ENCODE measurements around the gene EMILIN1.

The EMILIN1 gene

DNA sequence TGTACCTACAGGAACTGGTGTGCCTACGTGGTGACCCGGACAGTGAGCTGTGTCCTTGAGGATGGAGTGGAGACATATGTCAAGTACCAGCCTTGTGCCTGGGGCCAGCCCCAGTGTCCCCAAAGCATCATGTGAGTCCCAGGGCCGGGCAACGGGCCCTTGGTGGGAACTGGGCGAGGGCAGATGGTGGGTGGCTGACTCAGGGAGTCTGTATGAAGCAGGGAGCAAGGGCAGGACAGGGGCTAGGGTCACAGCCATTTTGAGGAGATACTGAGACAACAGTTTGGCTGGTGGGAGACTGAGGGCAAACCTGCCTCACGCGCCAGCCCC lies 1.7 kb downstream of the EMILIN1 start:
- Histone ChIP-seq H3K4me1 (ENCODE audit: control insufficient read depth, low read length) (peaks cover 54% of the 10 kb centered on the region), H3K4me3 (ENCODE audit: low read length) (no peak overlapping the region)

DNA sequence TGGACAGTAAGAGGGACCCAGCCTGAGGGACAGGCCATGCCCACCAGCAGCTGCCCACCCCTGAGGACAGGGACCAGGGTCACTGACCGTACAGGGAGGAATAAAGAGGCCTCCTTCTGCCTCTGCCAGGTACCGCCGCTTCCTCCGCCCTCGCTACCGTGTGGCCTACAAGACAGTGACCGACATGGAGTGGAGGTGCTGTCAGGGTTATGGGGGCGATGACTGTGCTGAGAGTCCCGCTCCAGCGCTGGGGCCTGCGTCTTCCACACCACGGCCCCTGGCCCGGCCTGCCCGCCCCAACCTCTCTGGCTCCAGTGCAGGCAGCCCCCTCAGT lies 2.2 kb downstream of the EMILIN1 start:
- no peaks in the 10 kb centered on the region for H3K36me3 ChIP-seq (ENCODE audit: control insufficient read depth, low read length)
- H3K4me1 ChIP-seq (ENCODE audit: control insufficient read depth, low read length) = peaks cover 53% of the 10 kb centered on the region
- H3K27ac ChIP-seq (ENCODE audit: low read depth, low read length) = no peak overlapping the region
- H3K4me3 ChIP-seq (ENCODE audit: low read length) = peak overlapping the region; percentile 15; the same call in 1 of the 2 replicates
- peaks cover 8% of the 10 kb centered on the region for H3F3A ChIP-seq (ENCODE audit: control insufficient read depth, insufficient read depth)
- peak overlapping the region; percentile 93 for H3K4me2 ChIP-seq (ENCODE audit: low read length)
- H3K9me3 ChIP-seq (ENCODE audit: control insufficient read depth, insufficient read depth, low read length) = no peaks in the 10 kb centered on the region
- no peaks in the 10 kb centered on the region for H3K79me2 ChIP-seq (ENCODE audit: control insufficient read depth, low read length)
- no peaks in the 10 kb centered on the region for H4K20me1 ChIP-seq (ENCODE audit: control insufficient read depth, insufficient read depth, low read depth, low read length)
- no peaks in the 10 kb centered on the region for H3K27me3 ChIP-seq (ENCODE audit: control insufficient read depth, low read length)
- no peaks in the 10 kb centered on the region for H3K9me2 ChIP-seq (replicated peaks; ENCODE audit: control insufficient read depth, low read length)
- TF ChIP-seq, protein P1, sequence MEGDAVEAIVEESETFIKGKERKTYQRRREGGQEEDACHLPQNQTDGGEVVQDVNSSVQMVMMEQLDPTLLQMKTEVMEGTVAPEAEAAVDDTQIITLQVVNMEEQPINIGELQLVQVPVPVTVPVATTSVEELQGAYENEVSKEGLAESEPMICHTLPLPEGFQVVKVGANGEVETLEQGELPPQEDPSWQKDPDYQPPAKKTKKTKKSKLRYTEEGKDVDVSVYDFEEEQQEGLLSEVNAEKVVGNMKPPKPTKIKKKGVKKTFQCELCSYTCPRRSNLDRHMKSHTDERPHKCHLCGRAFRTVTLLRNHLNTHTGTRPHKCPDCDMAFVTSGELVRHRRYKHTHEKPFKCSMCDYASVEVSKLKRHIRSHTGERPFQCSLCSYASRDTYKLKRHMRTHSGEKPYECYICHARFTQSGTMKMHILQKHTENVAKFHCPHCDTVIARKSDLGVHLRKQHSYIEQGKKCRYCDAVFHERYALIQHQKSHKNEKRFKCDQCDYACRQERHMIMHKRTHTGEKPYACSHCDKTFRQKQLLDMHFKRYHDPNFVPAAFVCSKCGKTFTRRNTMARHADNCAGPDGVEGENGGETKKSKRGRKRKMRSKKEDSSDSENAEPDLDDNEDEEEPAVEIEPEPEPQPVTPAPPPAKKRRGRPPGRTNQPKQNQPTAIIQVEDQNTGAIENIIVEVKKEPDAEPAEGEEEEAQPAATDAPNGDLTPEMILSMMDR (IDR thresholded peaks at IDR 0.05; ENCODE audit: low read depth, low read length, poor library complexity, severe bottlenecking) = no peak
- no peak for TF ChIP-seq EZH2phosphoT487 (IDR thresholded peaks at IDR 0.05; ENCODE audit: borderline replicate concordance, low read length)

More for the DNA sequence above, 1.7 kb downstream of the EMILIN1 start:
- H3K9me3 ChIP-seq (ENCODE audit: control insufficient read depth, insufficient read depth, low read length) = no peaks in the 10 kb centered on the region
- TF ChIP-seq, protein P1 (IDR thresholded peaks at IDR 0.05; ENCODE audit: low read depth, low read length, poor library complexity, severe bottlenecking) = no peak
- TF ChIP-seq EZH2phosphoT487 (IDR thresholded peaks at IDR 0.05; ENCODE audit: borderline replicate concordance, low read length) = no peak
- H3K9me2 ChIP-seq (replicated peaks; ENCODE audit: control insufficient read depth, low read length) = no peaks in the 10 kb centered on the region
- H4K20me1 ChIP-seq (ENCODE audit: control insufficient read depth, insufficient read depth, low read depth, low read length) = no peaks in the 10 kb centered on the region
- no peak overlapping the region for H3K27ac ChIP-seq (ENCODE audit: low read depth, low read length)
- H3K36me3 ChIP-seq (ENCODE audit: control insufficient read depth, low read length) = no peaks in the 10 kb centered on the region
- no peak overlapping the region for H3K4me2 ChIP-seq (ENCODE audit: low read length)
- no peaks in the 10 kb centered on the region for H3K27me3 ChIP-seq (ENCODE audit: control insufficient read depth, low read length)
- peaks cover 8% of the 10 kb centered on the region for H3F3A ChIP-seq (ENCODE audit: control insufficient read depth, insufficient read depth)
- H3K79me2 ChIP-seq (ENCODE audit: control insufficient read depth, low read length) = no peaks in the 10 kb centered on the region

DNA sequence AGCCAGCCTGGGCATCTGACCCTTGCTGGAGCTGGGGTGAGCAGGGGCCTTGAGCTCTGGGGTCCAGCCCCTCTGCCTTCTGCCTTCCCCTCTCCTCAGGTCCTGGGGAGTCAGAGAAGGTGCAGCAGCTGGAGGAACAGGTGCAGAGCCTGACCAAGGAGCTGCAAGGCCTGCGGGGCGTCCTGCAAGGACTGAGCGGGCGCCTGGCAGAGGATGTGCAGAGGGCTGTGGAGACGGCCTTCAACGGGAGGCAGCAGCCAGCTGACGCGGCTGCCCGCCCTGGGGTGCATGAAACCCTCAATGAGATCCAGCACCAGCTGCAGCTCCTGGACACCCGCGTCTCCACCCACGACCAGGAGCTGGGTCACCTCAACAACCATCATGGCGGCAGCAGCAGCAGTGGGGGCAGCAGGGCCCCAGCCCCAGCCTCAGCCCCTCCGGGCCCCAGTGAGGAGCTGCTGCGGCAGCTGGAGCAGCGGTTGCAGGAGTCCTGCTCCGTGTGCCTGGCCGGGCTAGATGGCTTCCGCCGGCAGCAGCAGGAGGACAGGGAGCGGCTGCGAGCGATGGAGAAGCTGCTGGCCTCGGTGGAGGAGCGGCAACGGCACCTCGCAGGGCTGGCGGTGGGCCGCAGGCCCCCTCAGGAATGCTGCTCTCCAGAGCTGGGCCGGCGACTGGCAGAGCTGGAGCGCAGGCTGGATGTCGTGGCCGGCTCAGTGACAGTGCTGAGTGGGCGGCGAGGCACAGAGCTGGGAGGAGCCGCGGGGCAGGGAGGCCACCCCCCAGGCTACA lies 3.8 kb downstream of the EMILIN1 start:
- Histone ChIP-seq H3K27ac (ENCODE audit: low read depth, low read length) (peak overlapping the region; percentile 76), H3K4me3 (ENCODE audit: low read length) (peak overlapping the region; percentile 70), H3K9me3 (ENCODE audit: control insufficient read depth, insufficient read depth, low read length) (no peaks in the 10 kb centered on the region), H4K20me1 (ENCODE audit: control insufficient read depth, insufficient read depth, low read depth, low read length) (no peaks in the 10 kb centered on the region), H3K9me2 (replicated peaks; ENCODE audit: control insufficient read depth, low read length) (no peaks in the 10 kb centered on the region), H3K4me2 (ENCODE audit: low read length) (peak overlapping the region; percentile 93), H3K36me3 (ENCODE audit: control insufficient read depth, low read length) (no peaks in the 10 kb centered on the region), H3K4me1 (ENCODE audit: control insufficient read depth, low read length) (peaks cover 50% of the 10 kb centered on the region), H3F3A (ENCODE audit: control insufficient read depth, insufficient read depth) (no peaks in the 10 kb centered on the region; the same call in 1 of the 2 replicates), H3K27me3 (ENCODE audit: control insufficient read depth, low read length) (no peaks in the 10 kb centered on the region), H3K79me2 (ENCODE audit: control insufficient read depth, low read length) (no peaks in the 10 kb centered on the region)
- TF ChIP-seq, protein P1 (IDR thresholded peaks at IDR 0.05; ENCODE audit: low read depth, low read length, poor library complexity, severe bottlenecking) = no peak
- TF ChIP-seq EZH2phosphoT487 (IDR thresholded peaks at IDR 0.05; ENCODE audit: borderline replicate concordance, low read length) = no peak
